H1 (cell line): Measurements from ENCODE around the gene FMN2. TPM values are rescaled to one million over a fixed set of nuclear protein-coding genes. Genes with fewer than 3 reads are reported as not detected.

Experiments
- CTCF ChIA-PET: fragments of 300-600 bp; sonication (Branson Sonifier 250); formaldehyde crosslinking; loops from one replicate; lab custom pipeline; 2021; ENCODE audit not compliant: partially characterized antibody; lab: Charles Lee
- POLR2A ChIA-PET: fragments of 300-600 bp; sonication (Branson Sonifier 250); formaldehyde crosslinking; loops from one replicate; lab custom pipeline; 2021; ENCODE audit warnings: inconsistent platforms; ENCODE audit not compliant: partially characterized antibody; lab: Charles Lee
- DNase-seq, 2 experiments: peaks; one replicate each; pipeline versions ENCODE4 v3.0.0 to v3.0.0-alpha.2; 2010 to 2022; ENCODE audit warnings: low spot score in 2 of 2, low read depth in 1 of 2, mixed read lengths in 1 of 2
- FAIRE-seq: peaks from 2 replicates; lab custom pipeline; 2011; peaks lifted over from hg19 to GRCh38; lab: Jason Lieb, UNC
- H2AFZ ChIP-seq: 2 replicates; pipeline ENCODE4 v1.8.1; 2012; ENCODE audit warnings: low read length, inconsistent platforms
- H2AK5ac ChIP-seq: 2 replicates; pipeline ENCODE4 v1.6.1; 2013; ENCODE audit warnings: low read depth, low read length
- H2BK120ac ChIP-seq: replicated peaks from 2 replicates; pipeline ENCODE3; 2013; ENCODE audit warnings: low read depth, low read length, inconsistent platforms
- H2BK12ac ChIP-seq: 2 replicates; pipeline ENCODE4 v1.6.1; 2013; ENCODE audit warnings: low read depth, low read length
- H2BK15ac ChIP-seq: 2 replicates; pipeline ENCODE4 v1.6.1; 2013; ENCODE audit warnings: low read length
- H2BK20ac ChIP-seq: 2 replicates; pipeline ENCODE4 v1.6.1; 2013; ENCODE audit warnings: low read length
- H2BK5ac ChIP-seq: 2 replicates; pipeline ENCODE4 v1.6.1; 2013; ENCODE audit warnings: low read depth, low read length
- H3K14ac ChIP-seq: 2 replicates; pipeline ENCODE4 v1.6.1; 2013; ENCODE audit warnings: inconsistent platforms; ENCODE audit not compliant: insufficient read length
- H3K18ac ChIP-seq: 2 replicates; pipeline ENCODE4 v1.6.1; 2013; ENCODE audit warnings: low read length; ENCODE audit errors: extremely low read depth
- H3K23ac ChIP-seq: 2 replicates; pipeline ENCODE4 v1.6.1; 2013; ENCODE audit warnings: inconsistent platforms; ENCODE audit not compliant: insufficient read length
- H3K23me2 ChIP-seq: 2 replicates; pipeline ENCODE4 v1.6.1; 2013; ENCODE audit warnings: low read depth, low read length
- H3K27ac ChIP-seq: 2 replicates; pipeline ENCODE4 v1.6.1; 2011; ENCODE audit warnings: low read depth, low read length, inconsistent platforms
- H3K27me3 ChIP-seq, 4 experiments: replicated peaks in 1 of 4; 1 replicate in 1 of 4; 2 replicates in 3 of 4; pipeline versions ENCODE4 v1.6.1 to v1.8.1; 2011 to 2013; ENCODE audit warnings: low read length in 3 of 4, mild to moderate bottlenecking in 3 of 4, inconsistent platforms in 2 of 4, mixed read lengths in 2 of 4, moderate library complexity in 1 of 4; ENCODE audit not compliant: control insufficient read depth in 3 of 4, insufficient read depth in 3 of 4; ENCODE audit errors: extremely low read depth in 1 of 4
- H3K36me3 ChIP-seq, 4 experiments: 2 replicates each; pipeline versions ENCODE4 v1.6.1 to v1.8.1; 2011 to 2013; ENCODE audit warnings: mild to moderate bottlenecking in 4 of 4, low read length in 3 of 4, moderate library complexity in 2 of 4, control low read depth in 1 of 4, inconsistent platforms in 1 of 4; ENCODE audit not compliant: insufficient read depth in 4 of 4, control insufficient read depth in 2 of 4
- H3K4ac ChIP-seq: replicated peaks from 2 replicates; pipeline ENCODE3; 2013; ENCODE audit warnings: low read length, low read depth, mixed read lengths, inconsistent platforms; ENCODE audit not compliant: insufficient read length
- H3K4me1 ChIP-seq, 4 experiments: replicated peaks in 1 of 4; 1 replicate in 1 of 4; 2 replicates in 3 of 4; pipeline versions ENCODE4 v1.6.1 to v1.8.1; 2011 to 2013; ENCODE audit warnings: low read length in 3 of 4, inconsistent platforms in 2 of 4, mixed read lengths in 1 of 4; ENCODE audit not compliant: insufficient read depth in 4 of 4, control insufficient read depth in 3 of 4
- H3K4me2 ChIP-seq, 2 experiments: 2 replicates each; pipeline versions ENCODE4 v1.6.1 to v1.8.1; 2011 to 2013; ENCODE audit warnings: low read depth in 2 of 2, low read length in 2 of 2, control low read depth in 1 of 2, inconsistent platforms in 1 of 2, mild to moderate bottlenecking in 1 of 2; ENCODE audit not compliant: insufficient read depth in 1 of 2
- H3K4me3 ChIP-seq, 4 experiments: fragments of 200-600, 300-600 bp in 1 of 4; sonication (generic), shearing (Covaris generic), sonication (Bioruptor Twin) in 1 of 4; 2 replicates each; pipeline versions ENCODE4 v1.5.1 to v1.8.1; 2011 to 2016; ENCODE audit warnings: low read length in 4 of 4, low read depth in 3 of 4, control low read depth in 2 of 4, inconsistent platforms in 2 of 4, mild to moderate bottlenecking in 2 of 4, mixed read lengths in 1 of 4, moderate library complexity in 1 of 4; ENCODE audit not compliant: insufficient read depth in 2 of 4; ENCODE audit errors: extremely low read depth in 1 of 4
- H3K56ac ChIP-seq: replicated peaks from 2 replicates; pipeline ENCODE3; 2013; ENCODE audit warnings: low read depth, mild to moderate bottlenecking, mixed read lengths, low read length, inconsistent platforms; ENCODE audit not compliant: insufficient read length
- H3K79me1 ChIP-seq: 2 replicates; pipeline ENCODE4 v1.6.1; 2013; ENCODE audit warnings: low read depth, low read length, control low read depth
- H3K79me2 ChIP-seq, 2 experiments: 2 replicates each; pipeline versions ENCODE4 v1.6.1 to v1.8.1; 2012 to 2013; ENCODE audit warnings: low read length in 2 of 2, mild to moderate bottlenecking in 2 of 2, inconsistent platforms in 1 of 2; ENCODE audit not compliant: insufficient read depth in 2 of 2, control insufficient read depth in 1 of 2
- H3K9ac ChIP-seq, 4 experiments: replicated peaks in 1 of 4; 1 replicate in 1 of 4; 2 replicates in 3 of 4; pipeline versions ENCODE4 v1.6.1 to v1.8.1; 2011 to 2013; ENCODE audit warnings: low read depth in 3 of 4, low read length in 3 of 4, control low read depth in 2 of 4, mild to moderate bottlenecking in 2 of 4, moderate library complexity in 2 of 4, inconsistent platforms in 1 of 4; ENCODE audit errors: extremely low read depth in 1 of 4
- H3K9me3 ChIP-seq, 2 experiments: 2 replicates each; pipeline versions ENCODE4 v1.6.1 to v1.8.1; 2012 to 2013; ENCODE audit warnings: mild to moderate bottlenecking in 2 of 2, moderate library complexity in 2 of 2, control low read depth in 1 of 2, inconsistent platforms in 1 of 2, low read depth in 1 of 2, low read length in 1 of 2, mixed read lengths in 1 of 2; ENCODE audit not compliant: insufficient read depth in 2 of 2
- H4K20me1 ChIP-seq, 2 experiments: replicated peaks in 1 of 2; 2 replicates each; pipeline versions ENCODE3 to v1.8.1; 2011 to 2013; ENCODE audit warnings: inconsistent platforms in 2 of 2, low read length in 2 of 2, mild to moderate bottlenecking in 1 of 2; ENCODE audit not compliant: insufficient read depth in 2 of 2, control insufficient read depth in 1 of 2
- H4K5ac ChIP-seq: 2 replicates; pipeline ENCODE4 v1.6.1; 2013; ENCODE audit warnings: low read length, low read depth, mixed read lengths, inconsistent platforms; ENCODE audit not compliant: insufficient read length
- H4K8ac ChIP-seq: 2 replicates; pipeline ENCODE4 v1.8.0; 2013; ENCODE audit warnings: mild to moderate bottlenecking, moderate library complexity, low read length, inconsistent platforms; ENCODE audit not compliant: insufficient read depth; ENCODE audit errors: extremely low read depth
- H4K91ac ChIP-seq: replicated peaks from 2 replicates; pipeline ENCODE3; 2013; ENCODE audit warnings: low read length, mixed read lengths, inconsistent platforms; ENCODE audit not compliant: insufficient read length
- KDM5A ChIP-seq: fragments of 200-600 bp; IDR thresholded peaks from 2 replicates; pipeline ENCODE4 v1.7.1; 2012; ENCODE audit warnings: mild to moderate bottlenecking, low read length, inconsistent platforms, mixed read lengths
- POU5F1 ChIP-seq: IDR thresholded peaks from 2 replicates; pipeline ENCODE4 v1.6.1; 2011; ENCODE audit warnings: low read depth, mild to moderate bottlenecking, low read length, moderate library complexity
- RFX5 ChIP-seq: IDR thresholded peaks from 2 replicates; pipeline ENCODE4 v1.6.1; 2011; ENCODE audit warnings: low read depth, low read length, improper control_type of control experiment, borderline replicate concordance
- SP2 ChIP-seq: IDR thresholded peaks from 2 replicates; pipeline ENCODE4 v1.6.1; 2012; ENCODE audit warnings: mild to moderate bottlenecking, low read length, inconsistent platforms
- TBP ChIP-seq: IDR thresholded peaks from 2 replicates; pipeline ENCODE4 v1.6.1; 2011; ENCODE audit warnings: low read depth, low read length, improper control_type of control experiment
- WGBS, 2 experiments: shearing (Covaris generic) in 1 of 2; methylation state at CpG; one replicate each; pipeline versions ENCODE4 v1.1.6 to v1.1.7; 2013 to 2015; ENCODE audit warnings: low lambda C conversion rate in 2 of 2, mixed read lengths in 2 of 2, inconsistent platforms in 1 of 2, low coverage in 1 of 2, missing lambda C conversion rate in 1 of 2; ENCODE audit not compliant: insufficient replicate concordance in 2 of 2, insufficient coverage in 1 of 2, insufficient read length in 1 of 2; ENCODE audit errors: extremely low coverage in 1 of 2, missing lambda C conversion rate in 1 of 2; 5-methylcytosine and 5-hydroxymethylcytosine counted together
- polyA plus RNA-seq, 7 experiments: library from polyadenylated mRNA; depleted of rRNA in 3 of 7; stranded (reverse) in 5 of 7; unstranded in 2 of 7; fragments of >200 nt in 5 of 7; fragments of 200-250 nt in 2 of 7; gene quantifications; 1 replicate in 5 of 7; 2 replicates in 1 of 7; 4 replicates in 1 of 7; pipeline versions ENCODE4 v1.2.1 to v1.2.3, GENCODE V29; 2011 to 2013; ENCODE audit warnings: missing spikeins in 2 of 7, mixed read lengths in 2 of 7
- total RNA-seq: library from RNA; stranded (reverse); fragmentation: NEBNext Ultra II Directional; extraction: Animal tissue kit (Norgen Biotek cat#: 25700); gene quantifications from 2 replicates; pipeline ENCODE4 v1.2.1, GENCODE V29; 2021

The FMN2 gene
- total and polyA plus RNA-seq, 2 of the 8 experiments (the other 6 are each of a cell fraction or from before 2014, with no cell fraction given), result 0.83 to 2.0 TPM

DNA sequence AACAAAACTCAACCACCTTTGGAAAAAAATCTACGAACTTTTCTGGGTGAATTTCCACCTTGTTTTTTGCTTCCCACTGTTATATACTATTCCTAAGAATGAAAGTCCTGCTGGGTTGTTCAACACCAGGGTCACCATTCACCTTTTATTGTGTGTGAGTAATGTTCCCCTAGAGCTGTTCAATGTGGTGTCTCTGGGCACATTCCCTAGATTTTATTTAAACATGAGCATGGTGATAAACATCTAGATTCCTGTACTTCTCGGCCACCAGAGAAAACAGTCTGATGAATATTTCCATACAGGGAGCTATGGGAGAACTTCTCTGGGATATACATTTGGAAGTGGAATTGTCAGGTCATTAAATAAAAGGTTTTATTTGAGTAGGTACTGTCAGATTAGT is 13.0 kb downstream of the FMN2 start:
- Histone ChIP-seq H3K4me2 (no peak overlapping the region), H2BK5ac (no peak overlapping the region), H3K27me3 (no peaks in the 10 kb centered on the region), H4K91ac (no peak overlapping the region), H2AFZ (no peak overlapping the region), H2AK5ac (no peak overlapping the region), H3K79me2 (no peaks in the 10 kb centered on the region), H4K8ac (no peak overlapping the region), H3K79me1 (no peaks in the 10 kb centered on the region), H4K20me1 (no peaks in the 10 kb centered on the region), H4K5ac (no peak overlapping the region), H3K36me3 (no peaks in the 10 kb centered on the region), H3K9me3 (no peaks in the 10 kb centered on the region), H2BK20ac (no peak overlapping the region), H3K23ac (no peak overlapping the region), H3K14ac (no peak overlapping the region), H3K23me2 (peaks cover 2% of the 10 kb centered on the region; the same call in 1 of the 2 replicates), H3K4me3 (no peak overlapping the region), H3K27ac (no peak overlapping the region), H3K4ac (no peak overlapping the region), H2BK120ac (no peak overlapping the region), H3K9ac (no peak overlapping the region), H2BK15ac (no peak overlapping the region), H3K18ac (no peak overlapping the region), H2BK12ac (no peak overlapping the region), H3K4me1 (peaks cover 2 to 3% (median 2%) of the 10 kb centered on the region in 4 experiments; a peak in 4 of 7 replicates), H3K56ac (no peak overlapping the region)
- ChIA-PET CTCF (interaction anchor here (1.4 kb wide), 1 partner anchor 44 kb away, joined by 3 read pairs; no protein-coding TSS in a partner anchor), POLR2A (no interaction called here)
- DNase-seq (no peak), FAIRE-seq (no peak)
- 93% methylated on average over 2 of the region's 2 CpGs; no CpG with 5 or more reads in 1 of the 2 experiments for WGBS, 2 experiments
- TF ChIP-seq SP2 (no peak), TBP (no peak), POU5F1 (no peak), KDM5A (no peak), RFX5 (no peak)
